Left lobe of liver (tissue), 1 donor: ENCODE results near the gene CDHR4. TPM values are rescaled to one million over a fixed set of nuclear protein-coding genes. Genes with fewer than 3 reads are reported as not detected.

Source experiments
- total RNA-seq: library from RNA; stranded (reverse); gene quantifications from one replicate; pipeline ENCODE4 v1.2.1, GENCODE V29; 2021
- donor health status: DM: no; HTN: yes; CAD: no.

Gene CDHR4
- total RNA-seq, 1 donor from 2014 or later = not detected

Other genes with a start within 250 kb of the CDHR4 start
- gene BSN, start 245.4 kb downstream of the CDHR4 start, total RNA-seq = 0.73 TPM
- gene APEH, start 125.5 kb downstream of the CDHR4 start, total RNA-seq = 74.4 TPM
- 838 TPM for gene MST1, start 110.4 kb downstream of the CDHR4 start, total RNA-seq
- gene RNF123, start 110.3 kb downstream of the CDHR4 start, total RNA-seq = 59.4 TPM
- not detected for gene AMIGO3, start 80.2 kb downstream of the CDHR4 start, total RNA-seq
- 38.0 TPM for gene GMPPB, start 75.9 kb downstream of the CDHR4 start, total RNA-seq
- 14.6 TPM for gene IP6K1, start 13.3 kb downstream of the CDHR4 start, total RNA-seq
- gene INKA1, start 3.4 kb upstream of the CDHR4 start, total RNA-seq = 0.63 TPM
- gene UBA7, start 14.1 kb upstream of the CDHR4 start, total RNA-seq = 33.2 TPM
- 0.75 TPM for gene TRAIP, start 56.7 kb upstream of the CDHR4 start, total RNA-seq
- not detected for gene CAMKV, start 70.0 kb upstream of the CDHR4 start, total RNA-seq
- gene MST1R, start 104.0 kb upstream of the CDHR4 start, total RNA-seq = 1.3 TPM
- 9.4 TPM for gene MON1A, start 129.9 kb upstream of the CDHR4 start, total RNA-seq
- 45.7 TPM for gene RBM6, start 140.3 kb upstream of the CDHR4 start, total RNA-seq